Measurements from ENCODE around the gene SSUH2.

SSUH2 gene

DNA sequence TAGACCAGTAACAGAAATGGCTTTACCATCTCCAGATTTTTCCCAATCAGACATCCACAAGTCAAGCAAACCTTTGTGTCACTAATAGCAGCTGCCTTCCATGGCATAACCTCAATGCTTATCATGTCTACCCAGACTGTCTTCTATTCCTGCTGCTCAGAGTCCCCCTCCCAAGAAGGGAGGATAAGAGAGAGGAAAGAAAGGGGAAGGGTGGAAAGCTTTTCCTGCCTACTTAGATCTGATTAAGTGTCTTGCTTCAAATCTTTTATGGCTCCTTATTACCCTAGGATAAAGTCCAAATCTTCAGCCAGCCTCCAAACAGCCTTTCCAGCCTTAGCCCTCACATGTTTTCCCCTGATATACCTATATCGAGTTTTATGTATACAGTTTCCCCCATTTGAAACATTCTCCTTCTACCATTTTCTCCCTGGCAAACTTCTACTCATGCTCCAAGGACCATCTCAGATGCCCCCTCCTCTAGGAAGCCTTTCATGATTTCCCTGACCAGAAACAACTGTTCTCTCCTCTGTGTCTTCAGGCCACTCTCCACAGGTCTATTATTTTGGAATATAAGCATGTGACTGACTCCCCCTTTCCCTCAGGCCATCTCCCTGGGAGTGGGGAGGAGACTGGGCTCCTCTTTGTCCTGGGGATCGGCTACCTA is 7.9 kb upstream of the SSUH2 start:
- Histone ChIP-seq H3K4me3 (replicated peaks; ENCODE audit: insufficient read depth, low read length) (no peak overlapping the region), H3K27ac (replicated peaks) (no peak overlapping the region), H3K27me3 (ENCODE audit: insufficient read depth, poor library complexity, severe bottlenecking) (peaks cover under 1% of the 10 kb centered on the region)
- DNase-seq (ENCODE audit: low read depth in 1 of 2, low spot score in 1 of 2) = no peak
- TF ChIP-seq POLR2AphosphoS5 (IDR thresholded peaks at IDR 0.05; ENCODE audit: low read depth) = no peak
- TF ChIP-seq, protein P1, sequence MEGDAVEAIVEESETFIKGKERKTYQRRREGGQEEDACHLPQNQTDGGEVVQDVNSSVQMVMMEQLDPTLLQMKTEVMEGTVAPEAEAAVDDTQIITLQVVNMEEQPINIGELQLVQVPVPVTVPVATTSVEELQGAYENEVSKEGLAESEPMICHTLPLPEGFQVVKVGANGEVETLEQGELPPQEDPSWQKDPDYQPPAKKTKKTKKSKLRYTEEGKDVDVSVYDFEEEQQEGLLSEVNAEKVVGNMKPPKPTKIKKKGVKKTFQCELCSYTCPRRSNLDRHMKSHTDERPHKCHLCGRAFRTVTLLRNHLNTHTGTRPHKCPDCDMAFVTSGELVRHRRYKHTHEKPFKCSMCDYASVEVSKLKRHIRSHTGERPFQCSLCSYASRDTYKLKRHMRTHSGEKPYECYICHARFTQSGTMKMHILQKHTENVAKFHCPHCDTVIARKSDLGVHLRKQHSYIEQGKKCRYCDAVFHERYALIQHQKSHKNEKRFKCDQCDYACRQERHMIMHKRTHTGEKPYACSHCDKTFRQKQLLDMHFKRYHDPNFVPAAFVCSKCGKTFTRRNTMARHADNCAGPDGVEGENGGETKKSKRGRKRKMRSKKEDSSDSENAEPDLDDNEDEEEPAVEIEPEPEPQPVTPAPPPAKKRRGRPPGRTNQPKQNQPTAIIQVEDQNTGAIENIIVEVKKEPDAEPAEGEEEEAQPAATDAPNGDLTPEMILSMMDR (IDR thresholded peaks at IDR 0.05; ENCODE audit: insufficient read depth, low read length) = no peak
- no peak for TF ChIP-seq SPI1 (IDR thresholded peaks at IDR 0.05; ENCODE audit: borderline replicate concordance, low read depth)
- no peak for TF ChIP-seq GABPA (IDR thresholded peaks at IDR 0.05; ENCODE audit: low read depth)
- TF ChIP-seq, protein P2, sequence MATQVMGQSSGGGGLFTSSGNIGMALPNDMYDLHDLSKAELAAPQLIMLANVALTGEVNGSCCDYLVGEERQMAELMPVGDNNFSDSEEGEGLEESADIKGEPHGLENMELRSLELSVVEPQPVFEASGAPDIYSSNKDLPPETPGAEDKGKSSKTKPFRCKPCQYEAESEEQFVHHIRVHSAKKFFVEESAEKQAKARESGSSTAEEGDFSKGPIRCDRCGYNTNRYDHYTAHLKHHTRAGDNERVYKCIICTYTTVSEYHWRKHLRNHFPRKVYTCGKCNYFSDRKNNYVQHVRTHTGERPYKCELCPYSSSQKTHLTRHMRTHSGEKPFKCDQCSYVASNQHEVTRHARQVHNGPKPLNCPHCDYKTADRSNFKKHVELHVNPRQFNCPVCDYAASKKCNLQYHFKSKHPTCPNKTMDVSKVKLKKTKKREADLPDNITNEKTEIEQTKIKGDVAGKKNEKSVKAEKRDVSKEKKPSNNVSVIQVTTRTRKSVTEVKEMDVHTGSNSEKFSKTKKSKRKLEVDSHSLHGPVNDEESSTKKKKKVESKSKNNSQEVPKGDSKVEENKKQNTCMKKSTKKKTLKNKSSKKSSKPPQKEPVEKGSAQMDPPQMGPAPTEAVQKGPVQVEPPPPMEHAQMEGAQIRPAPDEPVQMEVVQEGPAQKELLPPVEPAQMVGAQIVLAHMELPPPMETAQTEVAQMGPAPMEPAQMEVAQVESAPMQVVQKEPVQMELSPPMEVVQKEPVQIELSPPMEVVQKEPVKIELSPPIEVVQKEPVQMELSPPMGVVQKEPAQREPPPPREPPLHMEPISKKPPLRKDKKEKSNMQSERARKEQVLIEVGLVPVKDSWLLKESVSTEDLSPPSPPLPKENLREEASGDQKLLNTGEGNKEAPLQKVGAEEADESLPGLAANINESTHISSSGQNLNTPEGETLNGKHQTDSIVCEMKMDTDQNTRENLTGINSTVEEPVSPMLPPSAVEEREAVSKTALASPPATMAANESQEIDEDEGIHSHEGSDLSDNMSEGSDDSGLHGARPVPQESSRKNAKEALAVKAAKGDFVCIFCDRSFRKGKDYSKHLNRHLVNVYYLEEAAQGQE (IDR thresholded peaks at IDR 0.05; ENCODE audit: insufficient replicate concordance, low read depth) = no peak

DNA sequence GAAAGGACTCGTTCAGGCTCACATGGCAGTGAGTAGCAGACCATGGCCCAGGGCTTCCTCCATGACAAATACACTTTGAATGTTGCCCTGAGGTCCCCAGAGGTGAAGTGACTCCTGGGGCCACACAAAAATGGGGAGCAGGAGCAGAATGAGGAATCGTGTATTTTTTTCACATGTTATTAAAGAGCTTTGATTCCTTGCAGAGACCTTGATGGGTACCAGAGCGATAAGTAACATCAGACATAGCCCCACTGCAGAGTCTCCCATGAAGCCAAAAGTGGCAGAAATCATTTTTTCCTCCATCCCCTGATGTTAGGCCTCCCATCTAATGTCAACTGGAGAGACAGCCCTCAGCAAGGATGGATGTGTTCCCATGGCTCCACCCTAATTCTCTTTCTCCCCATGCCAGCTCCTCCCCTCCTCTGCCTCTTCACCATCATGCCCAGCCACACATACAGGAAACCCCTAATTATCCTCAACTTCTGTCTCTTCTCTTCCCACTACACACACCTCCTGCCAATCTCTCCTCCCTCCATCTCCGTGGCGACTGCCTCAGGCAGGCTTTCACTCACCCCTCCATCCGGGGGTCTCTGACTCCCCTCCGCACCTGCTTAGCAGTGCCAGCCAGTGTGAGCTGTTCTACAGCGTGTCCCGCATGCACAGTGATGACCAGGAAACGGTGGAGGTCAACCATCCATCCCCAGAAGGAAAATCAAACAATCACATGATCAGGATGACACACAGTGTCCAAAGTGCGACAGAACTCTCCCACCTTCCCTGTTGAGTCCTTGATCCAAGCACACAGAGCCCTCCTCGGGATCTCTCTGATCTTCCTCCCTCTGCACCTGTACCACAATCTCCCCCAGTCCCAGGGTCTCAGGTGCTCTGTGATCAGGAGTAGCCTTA is 7.1 kb upstream of the SSUH2 start:
- no peaks in the 10 kb centered on the region for H3K27me3 ChIP-seq (ENCODE audit: insufficient read depth, poor library complexity, severe bottlenecking)
- H3K27ac ChIP-seq (replicated peaks) = no peak overlapping the region
- DNase-seq (ENCODE audit: low read depth in 1 of 2, low spot score in 1 of 2) = no peak
- H3K4me3 ChIP-seq (replicated peaks; ENCODE audit: insufficient read depth, low read length) = no peak overlapping the region
- TF ChIP-seq GABPA (IDR thresholded peaks at IDR 0.05; ENCODE audit: low read depth) = no peak

DNA sequence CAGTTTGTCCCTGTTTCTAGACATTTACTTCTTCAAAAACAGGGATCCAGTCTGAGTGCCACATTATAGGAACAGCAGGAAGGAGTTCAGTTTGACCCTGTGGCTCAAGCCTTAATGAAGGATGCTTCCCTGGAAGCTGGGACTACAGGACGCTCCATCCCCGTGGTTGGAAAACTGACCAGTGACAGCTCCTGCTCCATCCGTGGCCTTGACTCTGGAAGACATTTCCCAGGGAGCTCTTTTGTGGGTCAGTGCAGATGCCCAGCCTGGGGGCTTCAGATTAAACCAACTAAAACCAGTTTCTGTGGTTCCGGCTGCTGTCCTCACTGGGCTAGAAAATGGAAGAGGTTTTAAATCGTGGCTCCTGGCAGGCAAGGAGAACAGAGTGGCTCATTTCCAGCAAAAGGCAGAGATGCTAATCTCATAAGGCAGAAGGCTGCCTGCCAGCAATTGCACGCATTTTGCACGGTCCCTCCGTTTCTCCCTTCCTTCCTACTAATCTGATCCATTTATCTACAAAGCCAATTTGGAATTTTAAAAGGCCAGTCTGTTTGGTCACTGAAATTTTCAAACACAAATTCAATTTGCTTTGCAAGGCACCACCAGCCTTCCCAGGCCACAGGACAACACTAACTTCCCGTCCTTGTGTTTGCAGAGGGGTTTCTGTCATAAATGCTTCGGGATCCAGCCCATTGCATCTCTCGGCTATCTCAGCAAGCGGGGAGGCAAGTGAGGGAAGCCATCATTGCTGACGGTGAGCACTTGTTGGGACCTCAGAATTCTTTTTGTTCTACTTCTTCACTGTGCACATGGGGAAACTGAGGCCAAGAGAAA is 6.2 kb upstream of the SSUH2 start:
- no peaks in the 10 kb centered on the region for H3K27me3 ChIP-seq (ENCODE audit: insufficient read depth, poor library complexity, severe bottlenecking)
- no peak overlapping the region for H3K4me3 ChIP-seq (replicated peaks; ENCODE audit: insufficient read depth, low read length)
- TF ChIP-seq POLR2AphosphoS5 (IDR thresholded peaks at IDR 0.05; ENCODE audit: low read depth) (no peak), SPI1 (IDR thresholded peaks at IDR 0.05; ENCODE audit: borderline replicate concordance, low read depth) (no peak), GABPA (IDR thresholded peaks at IDR 0.05; ENCODE audit: low read depth) (no peak)
- TF ChIP-seq, protein P1 (IDR thresholded peaks at IDR 0.05; ENCODE audit: insufficient read depth, low read length) = no peak
- TF ChIP-seq, protein P2 (IDR thresholded peaks at IDR 0.05; ENCODE audit: insufficient replicate concordance, low read depth) = no peak
- DNase-seq (ENCODE audit: low read depth in 1 of 2, low spot score in 1 of 2) = no peak
- H3K27ac ChIP-seq (replicated peaks) = no peak overlapping the region

DNA sequence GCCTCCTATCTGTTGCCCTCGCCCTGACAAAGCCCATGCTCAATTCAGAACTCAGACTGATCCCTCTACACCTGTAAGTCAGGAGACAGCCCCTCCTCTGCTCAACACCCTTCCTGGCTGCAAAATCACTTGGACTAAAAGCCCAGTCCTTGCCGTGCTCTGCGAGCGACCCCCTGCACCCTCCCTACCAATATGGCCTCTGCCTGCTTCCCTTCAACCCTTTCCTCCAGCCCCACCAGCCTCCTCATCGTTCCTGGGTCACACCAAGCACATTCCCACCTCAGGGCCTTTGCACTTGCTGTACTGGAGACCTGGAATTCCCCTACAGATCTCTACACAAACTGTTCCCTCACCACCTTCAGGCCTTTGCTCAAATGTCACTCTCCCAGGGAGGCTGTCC is 5.2 kb upstream of the SSUH2 start:
- no peak for TF ChIP-seq SPI1 (IDR thresholded peaks at IDR 0.05; ENCODE audit: borderline replicate concordance, low read depth)
- no peak for TF ChIP-seq POLR2AphosphoS5 (IDR thresholded peaks at IDR 0.05; ENCODE audit: low read depth)
- TF ChIP-seq, protein P1 (IDR thresholded peaks at IDR 0.05; ENCODE audit: insufficient read depth, low read length) = no peak
- TF ChIP-seq, protein P2 (IDR thresholded peaks at IDR 0.05; ENCODE audit: insufficient replicate concordance, low read depth) = no peak
- TF ChIP-seq GABPA (IDR thresholded peaks at IDR 0.05; ENCODE audit: low read depth) = no peak
- no peak overlapping the region for H3K4me3 ChIP-seq (replicated peaks; ENCODE audit: insufficient read depth, low read length)
- no peak overlapping the region for H3K27ac ChIP-seq (replicated peaks)
- no peaks in the 10 kb centered on the region for H3K27me3 ChIP-seq (ENCODE audit: insufficient read depth, poor library complexity, severe bottlenecking)
- no peak for DNase-seq (ENCODE audit: low read depth in 1 of 2, low spot score in 1 of 2)

Data from HL-60 (cell line).